Suppressor macrophage treated with lipopolysaccharide for 1 hour (primary cell): Measurements from ENCODE around the gene FBXO11.

Experiments
- DNase-seq, 3 donors: peaks; one replicate each; pipeline ENCODE4 v3.0.0-alpha.2; 2020 to 2022

Gene FBXO11

GRCh38 chr2:47783486-47784351, 122.6 kb downstream of the FBXO11 start:
- peak; percentile 55 to 79 (median 56) for DNase-seq

DNA sequence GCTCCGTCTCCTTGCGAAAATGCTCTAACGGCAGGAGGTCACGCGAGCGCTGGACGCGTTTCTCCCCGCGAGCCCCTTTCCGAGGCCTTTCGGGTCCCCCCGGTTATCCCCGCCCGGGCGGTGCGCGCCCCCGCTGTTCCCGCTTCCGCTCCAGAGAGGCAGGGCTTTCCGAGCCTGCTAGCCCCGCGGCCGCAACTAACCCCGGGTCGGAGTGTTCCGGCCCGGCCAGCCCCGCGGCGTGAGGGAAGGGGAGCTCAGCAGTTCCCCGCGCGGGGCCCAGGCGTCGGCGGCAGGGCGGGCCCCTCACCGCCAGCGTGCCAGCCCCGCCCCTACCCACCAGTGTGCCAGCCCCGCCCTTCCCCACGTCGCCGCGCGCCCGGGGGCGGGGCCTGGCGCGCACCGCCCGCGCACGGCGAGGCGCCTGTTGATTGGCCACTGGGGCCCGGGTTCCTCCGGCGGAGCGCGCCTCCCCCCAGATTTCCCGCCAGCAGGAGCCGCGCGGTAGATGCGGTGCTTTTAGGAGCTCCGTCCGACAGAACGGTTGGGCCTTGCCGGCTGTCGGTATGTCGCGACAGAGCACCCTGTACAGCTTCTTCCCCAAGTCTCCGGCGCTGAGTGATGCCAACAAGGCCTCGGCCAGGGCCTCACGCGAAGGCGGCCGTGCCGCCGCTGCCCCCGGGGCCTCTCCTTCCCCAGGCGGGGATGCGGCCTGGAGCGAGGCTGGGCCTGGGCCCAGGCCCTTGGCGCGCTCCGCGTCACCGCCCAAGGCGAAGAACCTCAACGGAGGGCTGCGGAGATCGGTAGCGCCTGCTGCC, 123.4 kb downstream of the FBXO11 start, which contains the start of gene MSH6:
MSH6 (plus strand) TSS at position 475 of the 815 bp plus-strand sequence; CDS start at position 564, 89 bp downstream.
- peak; percentile 93 to 99 (median 97) for DNase-seq

- no peak for DNase-seq
Observed at GRCh38 chr2:47782381-47782670, 124.0 kb downstream of the FBXO11 start.

DNA sequence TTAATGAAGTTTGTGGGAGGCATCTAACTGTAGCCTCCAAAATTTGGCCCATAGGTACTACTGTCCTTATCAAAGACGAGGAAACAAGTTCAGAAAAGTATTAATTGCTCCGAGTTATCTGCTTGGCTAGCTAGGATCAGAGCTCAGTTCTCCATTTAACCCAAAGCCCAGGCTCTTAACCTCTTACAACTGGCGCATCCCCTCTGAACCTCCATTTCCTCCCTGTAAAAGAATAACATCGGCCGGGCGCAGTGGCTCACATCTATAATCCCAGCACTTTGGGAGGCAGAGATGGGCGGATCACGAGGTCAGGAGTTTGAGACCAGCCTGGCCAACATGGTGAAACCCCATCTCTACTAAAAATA, 126.9 kb downstream of the FBXO11 start:
- DNase-seq, result no peak

- DNase-seq, result no peak
Observed at GRCh38 chr2:47778698-47779425, 127.4 kb downstream of the FBXO11 start.

- no peak for DNase-seq
Observed at GRCh38 chr2:47777277-47777937, 128.9 kb downstream of the FBXO11 start.

- no peak for DNase-seq
Observed at GRCh38 chr2:47774567-47774966, 131.7 kb downstream of the FBXO11 start.

- DNase-seq, result no peak
Observed at GRCh38 chr2:47772343-47772742, 134.0 kb downstream of the FBXO11 start.

GRCh38 chr2:47771211-47771610, 135.1 kb downstream of the FBXO11 start:
- peak; percentile 55 to 73 (median 66) for DNase-seq

DNA sequence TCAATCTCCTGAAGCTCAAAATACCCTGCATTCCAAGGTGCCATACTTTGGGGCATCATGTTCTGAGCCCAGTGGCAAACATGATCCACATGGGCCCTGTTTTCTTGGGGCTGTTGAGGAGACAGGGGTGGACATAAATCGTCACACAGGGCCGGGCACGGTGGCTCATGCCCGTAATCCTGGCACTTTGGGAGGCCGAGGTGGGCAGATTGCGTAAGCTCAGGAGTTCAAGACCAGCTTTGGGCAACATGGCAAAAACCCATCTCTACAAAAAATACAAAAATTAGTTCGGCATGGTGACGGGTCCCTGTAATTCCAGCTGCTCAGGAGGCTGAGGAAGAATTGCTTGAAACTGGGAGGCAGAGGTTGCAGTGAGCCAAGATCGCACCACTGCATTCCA, 137.0 kb downstream of the FBXO11 start:
- DNase-seq, result no peak

GRCh38 chr2:47767880-47768609, 138.3 kb downstream of the FBXO11 start:
- peak; percentile 54 to 73 (median 67) for DNase-seq

- no peak for DNase-seq
Observed at GRCh38 chr2:47767497-47767844, 138.8 kb downstream of the FBXO11 start.

- peak in 1 of 3 donors; percentile 22 for DNase-seq
Observed at GRCh38 chr2:47751856-47752414, 154.4 kb downstream of the FBXO11 start.

DNA sequence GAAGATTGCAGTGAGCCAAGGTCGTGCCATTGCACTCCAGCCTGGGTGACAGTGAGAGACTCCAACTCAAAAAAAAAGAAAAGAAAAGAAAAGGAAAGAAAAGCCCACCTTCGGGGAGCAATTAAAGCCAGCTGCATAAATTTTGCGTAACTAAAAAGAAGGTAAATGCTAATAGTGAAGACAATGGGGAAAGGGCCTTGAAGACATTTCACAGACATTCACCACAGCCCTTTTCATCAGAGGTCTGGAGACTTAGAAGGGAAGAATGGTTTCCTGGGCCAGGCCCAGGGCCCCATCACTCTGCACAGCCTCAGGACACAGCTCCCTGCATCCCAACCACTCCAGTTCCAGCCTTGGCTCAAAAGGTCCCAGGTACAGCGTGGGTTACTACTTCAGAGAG, 158.4 kb downstream of the FBXO11 start:
- no peak for DNase-seq

DNA sequence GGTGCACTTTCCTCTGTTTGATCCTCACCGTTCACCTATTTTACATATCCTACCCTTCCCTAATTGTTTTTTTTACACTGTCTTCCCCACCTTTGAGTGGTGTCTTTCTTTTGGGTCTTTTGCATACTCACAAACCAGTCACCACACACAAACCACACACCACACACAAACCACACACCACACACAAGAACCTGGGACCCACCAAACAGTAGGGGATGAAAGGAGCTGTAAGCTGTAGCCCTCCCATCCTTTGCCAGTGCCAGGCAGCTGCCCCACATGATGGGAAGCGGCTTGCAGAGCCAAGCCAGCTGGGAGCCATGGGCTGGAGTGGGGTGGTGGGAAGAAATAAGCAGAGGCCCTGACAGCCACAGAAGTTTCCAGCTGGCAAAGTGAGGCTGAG, 162.2 kb downstream of the FBXO11 start:
- DNase-seq, result no peak

DNA sequence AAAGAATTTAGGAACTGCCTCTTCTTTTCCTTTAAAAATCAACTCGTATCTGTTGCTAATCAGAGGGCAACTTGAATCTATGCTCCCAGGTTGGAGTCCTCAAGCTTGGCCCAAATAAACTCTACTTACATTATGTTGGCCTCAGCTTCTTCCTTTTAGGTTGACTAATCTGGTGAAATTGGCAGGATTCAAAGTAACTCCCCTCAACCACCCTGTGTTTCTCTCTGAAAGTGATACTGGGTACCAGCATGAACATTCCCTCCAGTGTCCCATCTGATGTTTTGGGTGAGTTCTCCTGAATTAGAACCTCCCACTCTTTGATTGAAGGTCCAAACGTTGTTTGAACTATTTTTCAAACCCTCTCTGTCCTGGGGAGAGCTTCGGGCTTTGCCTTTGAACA, 164.7 kb downstream of the FBXO11 start:
- DNase-seq, result no peak

- DNase-seq, result no peak
Observed at GRCh38 chr2:47741101-47741500, 165.2 kb downstream of the FBXO11 start.
